ENCODE measurements around the gene RXYLT1.

- no peak for TF ChIP-seq POLR2AphosphoS5 (IDR thresholded peaks at IDR 0.05; ENCODE audit: borderline replicate concordance, low read depth, low read length)
- TF ChIP-seq EZH2 (IDR thresholded peaks at IDR 0.05) = no peak
These were observed 32.0 kb downstream of the RXYLT1 start for GRCh38 chr12:63811755-63812154.
